Chondrocyte (in vitro differentiated cells): ENCODE measurements around the gene VTA1. TPM values are rescaled to one million over a fixed set of nuclear protein-coding genes. Genes with fewer than 3 reads are reported as not detected.
"Not testable (repeated sequence)": the region's sequence is repeated elsewhere in the genome, so short reads cannot be mapped to it uniquely, and the experiment has no call there.

Experiments used
- DNase-seq: peaks from one replicate; pipeline ENCODE4 v3.0.0; 2021; ENCODE audit warnings: mixed read lengths, low spot score
- H3K27ac Mint-ChIP-seq: one replicate; pipeline ENCODE4 v1.8.0; 2021; ENCODE audit warnings: mild to moderate bottlenecking, moderate library complexity, mixed read lengths; ENCODE audit not compliant: unreplicated experiment
- H3K27me3 Mint-ChIP-seq: 2 replicates; pipeline ENCODE4 v1.8.0; 2021; ENCODE audit warnings: low read depth, mixed read lengths
- H3K36me3 Mint-ChIP-seq: 2 replicates; pipeline ENCODE4 v1.8.0; 2021; ENCODE audit warnings: low read depth, mixed read lengths
- H3K4me1 Mint-ChIP-seq: 2 replicates; pipeline ENCODE4 v1.8.0; 2021; ENCODE audit warnings: low read depth, mild to moderate bottlenecking, mixed read lengths
- H3K4me3 Mint-ChIP-seq: one replicate; pipeline ENCODE4 v1.8.0; 2021; ENCODE audit warnings: mild to moderate bottlenecking, moderate library complexity, mixed read lengths; ENCODE audit not compliant: unreplicated experiment
- H3K9me3 Mint-ChIP-seq: 2 replicates; pipeline ENCODE4 v1.8.0; 2021; ENCODE audit warnings: low read depth, mixed read lengths
- total RNA-seq: library from RNA; stranded (reverse); gene quantifications from 3 replicates; pipeline ENCODE4 v1.2.1, GENCODE V29; 2021
- TF ChIP-seq, protein P1 (sequence below): fragments of 200-600 bp; sonication (generic); IDR thresholded peaks from 2 replicates; pipeline ENCODE4 v1.5.0; 2021; ENCODE audit warnings: antibody characterized with exemption, mild to moderate bottlenecking, moderate library complexity

VTA1 gene
- total RNA-seq, 1 donor from 2014 or later, result 39.3 TPM

GRCh38 chr6:142152746-142153145 lies 5.7 kb downstream of the VTA1 start:
- Mint-ChIP-seq H3K4me3 (no peak overlapping the region), H3K27me3 (no peaks in the 10 kb centered on the region), H3K27ac (peak overlapping the region; percentile 49), H3K4me1 (peaks cover 45% of the 10 kb centered on the region), H3K36me3 (no peaks in the 10 kb centered on the region), H3K9me3 (no peaks in the 10 kb centered on the region)
- TF ChIP-seq, protein P1, sequence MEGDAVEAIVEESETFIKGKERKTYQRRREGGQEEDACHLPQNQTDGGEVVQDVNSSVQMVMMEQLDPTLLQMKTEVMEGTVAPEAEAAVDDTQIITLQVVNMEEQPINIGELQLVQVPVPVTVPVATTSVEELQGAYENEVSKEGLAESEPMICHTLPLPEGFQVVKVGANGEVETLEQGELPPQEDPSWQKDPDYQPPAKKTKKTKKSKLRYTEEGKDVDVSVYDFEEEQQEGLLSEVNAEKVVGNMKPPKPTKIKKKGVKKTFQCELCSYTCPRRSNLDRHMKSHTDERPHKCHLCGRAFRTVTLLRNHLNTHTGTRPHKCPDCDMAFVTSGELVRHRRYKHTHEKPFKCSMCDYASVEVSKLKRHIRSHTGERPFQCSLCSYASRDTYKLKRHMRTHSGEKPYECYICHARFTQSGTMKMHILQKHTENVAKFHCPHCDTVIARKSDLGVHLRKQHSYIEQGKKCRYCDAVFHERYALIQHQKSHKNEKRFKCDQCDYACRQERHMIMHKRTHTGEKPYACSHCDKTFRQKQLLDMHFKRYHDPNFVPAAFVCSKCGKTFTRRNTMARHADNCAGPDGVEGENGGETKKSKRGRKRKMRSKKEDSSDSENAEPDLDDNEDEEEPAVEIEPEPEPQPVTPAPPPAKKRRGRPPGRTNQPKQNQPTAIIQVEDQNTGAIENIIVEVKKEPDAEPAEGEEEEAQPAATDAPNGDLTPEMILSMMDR, result no peak
- no peak for DNase-seq

DNA sequence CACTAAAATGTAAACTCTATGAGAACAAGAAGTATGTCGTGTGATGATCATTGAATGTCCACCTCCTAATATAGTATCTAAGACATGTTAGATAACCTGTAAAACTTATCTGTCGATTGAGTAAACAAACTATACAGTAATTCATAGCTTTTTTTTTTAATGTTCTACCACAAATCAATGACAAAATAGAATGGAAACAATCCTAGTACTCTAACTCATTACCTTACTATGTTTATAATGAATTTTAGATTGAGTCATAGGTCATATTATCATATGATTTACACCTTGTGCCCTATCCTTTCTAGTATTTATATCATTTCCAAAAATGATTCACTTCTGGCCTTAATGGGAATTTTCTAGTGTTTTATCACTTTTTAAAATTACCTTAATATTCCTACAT lies 6.1 kb downstream of the VTA1 start:
- no peaks in the 10 kb centered on the region for H3K27me3 Mint-ChIP-seq
- H3K4me1 Mint-ChIP-seq, result peaks cover 40% of the 10 kb centered on the region
- TF ChIP-seq, protein P1, result no peak
- H3K36me3 Mint-ChIP-seq, result no peaks in the 10 kb centered on the region
- H3K4me3 Mint-ChIP-seq, result no peak overlapping the region
- no peaks in the 10 kb centered on the region for H3K9me3 Mint-ChIP-seq
- no peak for DNase-seq
- H3K27ac Mint-ChIP-seq, result peak overlapping the region; percentile 49

- H3K27me3 Mint-ChIP-seq, result no peaks in the 10 kb centered on the region
Observed at GRCh38 chr6:142154336-142154735, 7.3 kb downstream of the VTA1 start.

GRCh38 chr6:142155091-142155490 lies 8.0 kb downstream of the VTA1 start:
- H3K27me3 Mint-ChIP-seq, result no peaks in the 10 kb centered on the region
- peaks cover 23% of the 10 kb centered on the region for H3K4me1 Mint-ChIP-seq
- no peak for DNase-seq
- no peaks in the 10 kb centered on the region for H3K9me3 Mint-ChIP-seq
- H3K36me3 Mint-ChIP-seq, result no peaks in the 10 kb centered on the region
- H3K27ac Mint-ChIP-seq, result no peak overlapping the region
- TF ChIP-seq, protein P1, result no peak
- no peak overlapping the region for H3K4me3 Mint-ChIP-seq

More at GRCh38 chr6:142154336-142154735, 7.3 kb downstream of the VTA1 start:
- no peak overlapping the region for H3K27ac Mint-ChIP-seq
- no peaks in the 10 kb centered on the region for H3K9me3 Mint-ChIP-seq
- TF ChIP-seq, protein P1, result no peak
- DNase-seq, result no peak
- no peak overlapping the region for H3K4me3 Mint-ChIP-seq
- H3K36me3 Mint-ChIP-seq, result no peaks in the 10 kb centered on the region
- peaks cover 29% of the 10 kb centered on the region for H3K4me1 Mint-ChIP-seq

DNA sequence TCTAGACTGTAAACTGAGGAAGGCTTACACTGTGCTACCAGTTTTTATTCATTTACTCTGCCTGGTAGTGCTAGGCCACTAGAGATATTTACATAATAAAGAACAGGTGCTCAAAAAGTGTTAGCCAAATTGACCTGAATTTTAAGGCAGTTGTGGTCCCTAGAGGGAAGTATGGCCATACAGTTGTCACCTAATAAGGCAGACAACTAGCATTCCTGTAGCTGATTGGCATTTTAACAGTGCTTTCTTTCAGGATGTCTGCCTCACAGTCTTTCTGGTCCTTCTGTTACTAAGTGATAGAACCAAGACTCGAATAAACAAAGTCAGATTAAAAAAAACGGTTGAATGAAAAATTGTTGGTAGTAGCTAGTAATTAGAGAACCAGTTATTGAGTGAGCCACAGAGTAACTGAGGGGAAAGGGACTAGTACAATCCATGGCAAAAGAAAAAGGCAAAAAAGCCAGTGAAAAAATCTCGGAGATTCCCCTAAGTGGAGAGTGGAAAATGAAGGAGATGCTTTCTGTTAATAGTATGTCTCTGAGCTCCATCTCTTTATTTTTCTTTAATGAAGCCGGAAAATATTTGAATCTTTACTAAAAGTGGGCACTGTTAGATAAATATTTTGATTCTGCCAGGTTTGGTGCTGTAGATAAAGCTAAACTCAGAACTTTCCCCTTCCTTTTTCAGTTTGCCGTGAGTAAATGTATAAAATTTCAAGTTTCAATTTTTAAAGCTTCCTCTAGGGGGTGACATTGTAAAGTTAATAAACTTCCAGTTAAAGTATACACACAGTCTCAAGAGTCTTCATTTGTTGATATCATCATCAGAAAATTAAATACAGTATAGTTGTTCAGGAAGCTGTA lies 9.1 kb downstream of the VTA1 start:
- no peaks in the 10 kb centered on the region for H3K36me3 Mint-ChIP-seq
- peak overlapping the region; percentile 70 for H3K27ac Mint-ChIP-seq

DNA sequence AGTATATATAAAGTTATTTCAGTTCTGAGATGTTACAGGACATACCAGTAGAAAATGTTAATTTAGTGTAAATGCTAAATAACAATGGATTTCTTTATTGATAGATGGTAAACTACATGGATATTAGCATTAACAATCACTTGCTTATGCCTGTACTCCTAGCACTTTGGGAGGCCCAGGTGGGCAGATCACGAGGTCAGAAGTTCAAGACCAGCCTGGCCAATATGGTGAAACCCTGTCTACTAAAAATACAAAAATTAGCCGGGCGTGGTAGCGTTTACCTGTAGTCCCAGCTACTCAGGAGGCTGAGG lies 9.7 kb downstream of the VTA1 start:
- not testable (repeated sequence) for H3K4me3 Mint-ChIP-seq, H3K36me3 Mint-ChIP-seq, H3K27me3 Mint-ChIP-seq, H3K27ac Mint-ChIP-seq, DNase-seq, H3K9me3 Mint-ChIP-seq
- H3K4me1 Mint-ChIP-seq, result peaks cover 26% of the 10 kb centered on the region

More for the DNA sequence above, 9.1 kb downstream of the VTA1 start:
- H3K27me3 Mint-ChIP-seq, result no peaks in the 10 kb centered on the region
- TF ChIP-seq, protein P1, result peak; percentile 86
- peaks cover 26% of the 10 kb centered on the region for H3K4me1 Mint-ChIP-seq
- no peaks in the 10 kb centered on the region for H3K9me3 Mint-ChIP-seq
- DNase-seq, result no peak
- peak overlapping the region; percentile 44 for H3K4me3 Mint-ChIP-seq
